SK-N-SH (cell line): Measurements from ENCODE around the gene ATP6V1B1.

ENCODE experiments used
- CHD2 ChIP-seq: fragments of 150-350 bp; IDR thresholded peaks from 2 replicates; pipeline ENCODE4 v1.6.1; 2018; ENCODE audit warnings: low read length; ENCODE audit not compliant: partially characterized antibody
- CTCF ChIP-seq: fragments of 200-600 bp; sonication (generic); IDR thresholded peaks from 2 replicates; pipeline ENCODE4 v1.6.1; 2017; ENCODE audit warnings: antibody characterized with exemption, mild to moderate bottlenecking, moderate library complexity
- EP300 ChIP-seq, 2 experiments: IDR thresholded peaks; 2 replicates each; pipeline versions ENCODE4 v1.4.0 to v1.6.1; 2012; ENCODE audit warnings: borderline replicate concordance in 1 of 2, low read depth in 1 of 2, low read length in 1 of 2
- GABPA ChIP-seq: IDR thresholded peaks from 2 replicates; pipeline ENCODE4 v1.4.0; 2012; ENCODE audit warnings: low read depth, mild to moderate bottlenecking
- MXI1 ChIP-seq: IDR thresholded peaks from 2 replicates; pipeline ENCODE4 v1.6.1; 2012; ENCODE audit warnings: mild to moderate bottlenecking, low read depth, low read length, improper control_type of control experiment
- NFIC ChIP-seq: IDR thresholded peaks from 2 replicates; pipeline ENCODE4 v1.4.0; 2012; ENCODE audit warnings: borderline replicate concordance
- NRF1 ChIP-seq: IDR thresholded peaks from 2 replicates; pipeline ENCODE4 v1.6.1; 2012; ENCODE audit warnings: low read depth, mild to moderate bottlenecking, low read length
- POLR2AphosphoS5 ChIP-seq: IDR thresholded peaks from 2 replicates; pipeline ENCODE4 v1.6.1; 2012; ENCODE audit warnings: low read depth, low read length
- RCOR1 ChIP-seq: fragments of 150-350 bp; IDR thresholded peaks from 2 replicates; pipeline ENCODE4 v1.6.1; 2017; ENCODE audit warnings: antibody characterized with exemption, low read length
- SMC3 ChIP-seq: IDR thresholded peaks from 2 replicates; pipeline ENCODE4 v1.6.1; 2012; ENCODE audit warnings: low read depth, low read length, improper control_type of control experiment
- TAF1 ChIP-seq: IDR thresholded peaks from 2 replicates; pipeline ENCODE4 v1.6.1; 2012; ENCODE audit warnings: low read depth, mild to moderate bottlenecking, low read length, moderate library complexity, borderline replicate concordance
- YY1 ChIP-seq: IDR thresholded peaks from 2 replicates; pipeline ENCODE4 v1.4.0; 2012; ENCODE audit warnings: low read depth, mild to moderate bottlenecking
- TF ChIP-seq, protein P1 (sequence below): IDR thresholded peaks from 2 replicates; pipeline ENCODE4 v1.4.0; 2012; ENCODE audit warnings: low read depth, borderline replicate concordance

- TF ChIP-seq NFIC (no peak), CTCF (no peak), MXI1 (no peak), POLR2AphosphoS5 (no peak), SMC3 (no peak), GABPA (no peak), EP300 (IDR thresholded peaks at IDR 0.05; ENCODE audit: borderline replicate concordance in 1 of 2, low read depth in 1 of 2, low read length in 1 of 2) (no peak), TAF1 (no peak), YY1 (no peak), NRF1 (no peak), RCOR1 (no peak), CHD2 (no peak)
- TF ChIP-seq, protein P1, sequence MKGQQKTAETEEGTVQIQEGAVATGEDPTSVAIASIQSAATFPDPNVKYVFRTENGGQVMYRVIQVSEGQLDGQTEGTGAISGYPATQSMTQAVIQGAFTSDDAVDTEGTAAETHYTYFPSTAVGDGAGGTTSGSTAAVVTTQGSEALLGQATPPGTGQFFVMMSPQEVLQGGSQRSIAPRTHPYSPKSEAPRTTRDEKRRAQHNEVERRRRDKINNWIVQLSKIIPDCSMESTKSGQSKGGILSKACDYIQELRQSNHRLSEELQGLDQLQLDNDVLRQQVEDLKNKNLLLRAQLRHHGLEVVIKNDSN: no peak
Observed at GRCh38 chr2:70887208-70887549, 48.5 kb upstream of the ATP6V1B1 start.
